Natural killer cell treated with Interleukin-12 subunit alpha and Interleukin-12 subunit beta and Interleukin-15 and Interleukin-18, amount 100 ng/mL, for 72 hours (primary cell): Measurements from ENCODE around the gene CFAP92. TPM values are rescaled to one million over a fixed set of nuclear protein-coding genes. Genes with fewer than 3 reads are reported as not detected.
"Not testable (repeated sequence)": the region's sequence is repeated elsewhere in the genome, so short reads cannot be mapped to it uniquely, and the experiment has no call there.

ENCODE experiments used
- ATAC-seq, 2 donors: fragments of 150-1000 bp; cut with Tn5 transposase in 1 of 2; sonication (Bioruptor Pico), chemical (Tn5 transposase) in 1 of 2; 2 replicates each; pipeline ENCODE4 v1.10.0; 2021
- DNase-seq: peaks from one replicate; pipeline ENCODE4 v3.0.0; 2022; ENCODE audit warnings: low spot score
- H3K27ac Mint-ChIP-seq, 2 donors: 1 replicate in 1 of 2; 2 replicates in 1 of 2; pipeline ENCODE4 v1.8.0; 2022; ENCODE audit warnings: mixed read lengths in 2 of 2, mild to moderate bottlenecking in 1 of 2, moderate library complexity in 1 of 2
- H3K27me3 Mint-ChIP-seq, 2 donors: 1 replicate in 1 of 2; 2 replicates in 1 of 2; pipeline ENCODE4 v1.8.0; 2022; ENCODE audit warnings: mixed read lengths in 2 of 2
- H3K36me3 Mint-ChIP-seq: one replicate; pipeline ENCODE4 v1.8.0; 2022; ENCODE audit warnings: mixed read lengths
- H3K4me1 Mint-ChIP-seq, 2 donors: 1 replicate in 1 of 2; 2 replicates in 1 of 2; pipeline ENCODE4 v1.8.0; 2022; ENCODE audit warnings: low read depth in 2 of 2, mixed read lengths in 2 of 2, mild to moderate bottlenecking in 1 of 2
- H3K4me3 Mint-ChIP-seq: one replicate; pipeline ENCODE4 v1.8.0; 2022; ENCODE audit warnings: mixed read lengths
- H3K9me3 Mint-ChIP-seq: 2 replicates; pipeline ENCODE4 v1.8.0; 2022; ENCODE audit warnings: mixed read lengths
- total RNA-seq, 2 donors: library from RNA; stranded (reverse); gene quantifications; one replicate each; pipeline ENCODE4 v1.2.3, GENCODE V29; 2022

Gene CFAP92
- total RNA-seq, 2 donors from 2014 or later, result 0.50 TPM; not detected in 1

- not testable (repeated sequence) for ATAC-seq, H3K27me3 Mint-ChIP-seq, DNase-seq, H3K9me3 Mint-ChIP-seq
- peaks cover 12% of the 10 kb centered on the region for H3K36me3 Mint-ChIP-seq
- peak overlapping the region; percentile 94 for H3K4me3 Mint-ChIP-seq
- peak overlapping the region; percentile 97 to 98 for H3K27ac Mint-ChIP-seq
- peaks cover 39 to 55% of the 10 kb centered on the region in 2 donors for H3K4me1 Mint-ChIP-seq
These were observed 113.4 kb downstream of the CFAP92 start for GRCh38 chr3:128880455-128880854.

- H3K4me1 Mint-ChIP-seq, result peaks cover 39 to 55% of the 10 kb centered on the region in 2 donors
- DNase-seq, result no peak
These were observed 113.9 kb downstream of the CFAP92 start for GRCh38 chr3:128879991-128880390.

GRCh38 chr3:128879125-128879969 lies 114.5 kb downstream of the CFAP92 start, which contains the start of gene ACAD9:
Gene ACAD9, plus strand, starts transcription at chr3:128879620. Its CDS starts 72 bp downstream, at chr3:128879692.
- peak; percentile 98 to 99 for ATAC-seq
- peaks cover 12% of the 10 kb centered on the region for H3K36me3 Mint-ChIP-seq
- H3K4me1 Mint-ChIP-seq, result peaks cover 39 to 55% of the 10 kb centered on the region in 2 donors
- DNase-seq, result peak; percentile 98
- no peaks in the 10 kb centered on the region for H3K9me3 Mint-ChIP-seq
- peak within 1 kb of the TSS; percentile 94 for H3K4me3 Mint-ChIP-seq
- H3K27me3 Mint-ChIP-seq, result peaks cover 4% of the 10 kb centered on the region in 2 donors
- peak within 1 kb of the TSS; percentile 97 to 98 for H3K27ac Mint-ChIP-seq

More at GRCh38 chr3:128879991-128880390, 113.9 kb downstream of the CFAP92 start:
- ATAC-seq, result no peak
- H3K27ac Mint-ChIP-seq, result peak overlapping the region; percentile 97 to 98
- H3K4me3 Mint-ChIP-seq, result peak overlapping the region; percentile 94
- no peaks in the 10 kb centered on the region for H3K9me3 Mint-ChIP-seq
- H3K27me3 Mint-ChIP-seq, result no peaks in the 10 kb centered on the region
- H3K36me3 Mint-ChIP-seq, result peaks cover 12% of the 10 kb centered on the region

- peaks cover 37 to 49% of the 10 kb centered on the region in 2 donors for H3K4me1 Mint-ChIP-seq
These were observed 115.2 kb downstream of the CFAP92 start for GRCh38 chr3:128878556-128879124.

GRCh38 chr3:128878011-128878457 lies 115.8 kb downstream of the CFAP92 start:
- Mint-ChIP-seq H3K4me1 (peaks cover 36 to 48% of the 10 kb centered on the region in 2 donors), H3K9me3 (no peaks in the 10 kb centered on the region), H3K27ac (peak overlapping the region; percentile 97 to 98), H3K4me3 (peak overlapping the region; percentile 94), H3K27me3 (peaks cover 8 to 11% of the 10 kb centered on the region in 2 donors), H3K36me3 (peaks cover 12% of the 10 kb centered on the region)
- no peak for DNase-seq
- ATAC-seq, result no peak

More at GRCh38 chr3:128878556-128879124, 115.2 kb downstream of the CFAP92 start:
- Mint-ChIP-seq H3K9me3 (no peaks in the 10 kb centered on the region), H3K4me3 (peak overlapping the region; percentile 94), H3K27me3 (peaks cover 8% of the 10 kb centered on the region in 2 donors), H3K36me3 (peaks cover 12% of the 10 kb centered on the region), H3K27ac (peak overlapping the region; percentile 97 to 98)
- DNase-seq (no peak), ATAC-seq (peak; percentile 50 to 58)

GRCh38 chr3:128875556-128876120 lies 118.2 kb downstream of the CFAP92 start:
- H3K27ac Mint-ChIP-seq, result no peak overlapping the region
- no peaks in the 10 kb centered on the region for H3K9me3 Mint-ChIP-seq
- no peak for ATAC-seq
- H3K4me3 Mint-ChIP-seq, result no peak overlapping the region
- peaks cover 20 to 26% of the 10 kb centered on the region in 2 donors for H3K4me1 Mint-ChIP-seq
- peaks cover 8 to 11% of the 10 kb centered on the region in 2 donors for H3K27me3 Mint-ChIP-seq
- no peak for DNase-seq
- H3K36me3 Mint-ChIP-seq, result peaks cover 7% of the 10 kb centered on the region

GRCh38 chr3:128874481-128875180 lies 119.2 kb downstream of the CFAP92 start:
- peaks cover 8 to 11% of the 10 kb centered on the region in 2 donors for H3K27me3 Mint-ChIP-seq
- no peak for ATAC-seq
- peaks cover 16 to 19% of the 10 kb centered on the region in 2 donors for H3K4me1 Mint-ChIP-seq
- H3K4me3 Mint-ChIP-seq, result no peak overlapping the region
- no peak overlapping the region for H3K27ac Mint-ChIP-seq
- no peak for DNase-seq
- H3K36me3 Mint-ChIP-seq, result peaks cover 7% of the 10 kb centered on the region
- H3K9me3 Mint-ChIP-seq, result no peaks in the 10 kb centered on the region

- Mint-ChIP-seq H3K4me1 (peaks cover 6 to 11% of the 10 kb centered on the region in 2 donors), H3K4me3 (no peak overlapping the region), H3K9me3 (no peaks in the 10 kb centered on the region), H3K36me3 (peaks cover under 1% of the 10 kb centered on the region), H3K27ac (no peak overlapping the region), H3K27me3 (peaks cover 8 to 11% of the 10 kb centered on the region in 2 donors)
- DNase-seq (no peak), ATAC-seq (no peak)
These were observed 120.4 kb downstream of the CFAP92 start for GRCh38 chr3:128873244-128874022.

GRCh38 chr3:128872744-128873143 lies 121.1 kb downstream of the CFAP92 start:
- ATAC-seq, result peak in 1 of 2 donors; percentile 43
- Mint-ChIP-seq H3K27ac (no peak overlapping the region), H3K4me3 (no peak overlapping the region), H3K36me3 (no peaks in the 10 kb centered on the region), H3K27me3 (peaks cover 8 to 11% of the 10 kb centered on the region in 2 donors), H3K9me3 (no peaks in the 10 kb centered on the region), H3K4me1 (peaks cover 2 to 4% of the 10 kb centered on the region in 2 donors)
- no peak for DNase-seq

GRCh38 chr3:128872282-128872681 lies 121.6 kb downstream of the CFAP92 start:
- Mint-ChIP-seq H3K9me3 (no peaks in the 10 kb centered on the region), H3K36me3 (no peaks in the 10 kb centered on the region), H3K4me1 (no peaks in the 10 kb centered on the region), H3K4me3 (no peak overlapping the region), H3K27me3 (peaks cover 8 to 11% of the 10 kb centered on the region in 2 donors), H3K27ac (no peak overlapping the region)
- no peak for ATAC-seq
- no peak for DNase-seq

- Mint-ChIP-seq H3K36me3 (no peaks in the 10 kb centered on the region), H3K27me3 (peaks cover 8 to 11% of the 10 kb centered on the region in 2 donors), H3K4me1 (no peaks in the 10 kb centered on the region), H3K27ac (no peak overlapping the region), H3K9me3 (no peaks in the 10 kb centered on the region), H3K4me3 (no peak overlapping the region)
- no peak for ATAC-seq
- no peak for DNase-seq
These were observed 123.5 kb downstream of the CFAP92 start for GRCh38 chr3:128870347-128870746.

GRCh38 chr3:128867200-128868125 lies 126.4 kb downstream of the CFAP92 start:
- DNase-seq (no peak), ATAC-seq (peak in 1 of 2 donors; percentile 32)

More at GRCh38 chr3:128867200-128868125, 126.4 kb downstream of the CFAP92 start:
- H3K36me3 Mint-ChIP-seq, result no peaks in the 10 kb centered on the region
- no peaks in the 10 kb centered on the region for H3K4me1 Mint-ChIP-seq
- H3K4me3 Mint-ChIP-seq, result no peak overlapping the region
- no peaks in the 10 kb centered on the region for H3K9me3 Mint-ChIP-seq
- H3K27ac Mint-ChIP-seq, result no peak overlapping the region
- no peaks in the 10 kb centered on the region for H3K27me3 Mint-ChIP-seq
